GM12801 (cell line): ENCODE data around the gene MYBL2.

Experiments used
- CTCF ChIP-seq: IDR thresholded peaks from one replicate; pipeline ENCODE4 v1.5.1; 2011; ENCODE audit warnings: control low read depth; ENCODE audit not compliant: insufficient read length; ENCODE audit errors: extremely low read depth

Gene MYBL2

GRCh38 chr20:43748274-43748673 lies 81.4 kb downstream of the MYBL2 start:
- TF ChIP-seq CTCF: no peak

- no peak for TF ChIP-seq CTCF
Observed at GRCh38 chr20:43749734-43750294, 82.9 kb downstream of the MYBL2 start.

DNA sequence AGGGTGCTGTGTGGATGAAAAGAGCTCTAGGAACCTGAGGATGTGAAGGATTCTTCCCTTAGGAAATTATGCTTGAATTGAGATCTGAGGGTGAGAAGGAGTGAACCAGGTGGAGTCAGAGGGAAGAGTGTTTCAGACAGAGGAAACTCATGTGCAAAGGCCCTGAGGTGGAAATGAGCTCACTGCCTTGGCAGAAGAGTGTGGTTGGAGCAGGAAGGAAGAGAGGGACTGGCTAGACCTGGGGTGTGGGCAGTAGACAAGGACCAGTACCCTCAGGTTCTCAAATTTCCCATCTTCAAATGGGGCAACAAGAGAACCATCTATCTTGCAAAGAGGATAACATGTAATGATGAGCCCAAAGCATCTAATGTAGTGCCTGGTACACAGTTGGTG lies 83.9 kb downstream of the MYBL2 start:
- no peak for TF ChIP-seq CTCF

- TF ChIP-seq CTCF: no peak
Observed at GRCh38 chr20:43751167-43752050, 84.5 kb downstream of the MYBL2 start.

- TF ChIP-seq CTCF: no peak
Observed at GRCh38 chr20:43752051-43752360, 85.1 kb downstream of the MYBL2 start.

GRCh38 chr20:43752561-43753301 lies 85.8 kb downstream of the MYBL2 start:
- no peak for TF ChIP-seq CTCF

DNA sequence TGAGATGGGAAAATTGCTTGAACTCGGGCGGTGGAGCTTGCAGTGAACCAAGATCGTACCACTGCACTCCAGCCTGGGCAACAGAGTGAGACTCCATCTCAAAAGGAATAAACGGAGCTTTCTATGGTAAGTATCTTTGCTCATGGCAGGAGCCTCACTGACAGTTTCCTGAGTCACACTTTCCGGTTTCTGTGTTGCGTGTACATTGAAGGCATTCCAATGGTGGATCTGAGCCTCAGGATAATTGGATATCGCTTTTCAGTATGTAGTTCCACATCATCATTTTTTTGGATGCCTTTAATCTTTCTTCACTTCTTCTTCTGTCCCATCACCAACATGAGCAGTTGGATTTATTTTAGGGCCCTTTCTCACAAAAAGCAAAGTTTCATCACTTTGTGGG lies 88.5 kb downstream of the MYBL2 start:
- no peak for TF ChIP-seq CTCF
